B cell (primary cell): Measurements from ENCODE around the gene MGAT5. TPM values are rescaled to one million over a fixed set of nuclear protein-coding genes. Genes with fewer than 3 reads are reported as not detected.

ENCODE experiments used
- ATAC-seq: fragments of 200-7000 bp; cut with Tn5 transposase; one replicate; pipeline ENCODE4 v1.10.0; 2021; ENCODE audit warnings: low read depth, mild to moderate bottlenecking, moderate number of reproducible peaks, moderate library complexity
- CTCF ChIA-PET: fragments of 350-600 bp; sonication (Branson Sonifier 250); formaldehyde crosslinking; loops from one replicate; lab custom pipeline; 2021; ENCODE audit warnings: antibody characterized with exemption, inconsistent platforms; lab: Charles Lee
- POLR2A ChIA-PET: fragments of 350-600 bp; sonication (Branson Sonifier 250); formaldehyde crosslinking; loops from one replicate; lab custom pipeline; 2021; ENCODE audit warnings: antibody characterized with exemption; lab: Charles Lee
- DNase-seq: peaks from one replicate; pipeline ENCODE4 v3.0.0; 2013
- H2AFZ ChIP-seq: 2 replicates; pipeline ENCODE4 v1.6.1; 2012; ENCODE audit warnings: mild to moderate bottlenecking, low read depth, low read length; ENCODE audit not compliant: insufficient read depth, poor library complexity, severe bottlenecking
- H3K27ac ChIP-seq, 2 donors: 1 replicate in 1 of 2; 2 replicates in 1 of 2; pipeline ENCODE4 v1.5.1; 2012 to 2013; ENCODE audit warnings: low read length in 2 of 2, mild to moderate bottlenecking in 2 of 2, moderate library complexity in 1 of 2
- H3K27me3 ChIP-seq, 4 experiments: fragments of 200-600 bp in 1 of 4; sonication (generic) in 1 of 4; replicated peaks in 1 of 4; 1 replicate in 2 of 4; 2 replicates in 2 of 4; pipeline versions ENCODE4 v1.6.1 to v1.7.0; 2013 to 2016; ENCODE audit warnings: low read length in 3 of 4, mild to moderate bottlenecking in 2 of 4, mixed read lengths in 1 of 4, moderate library complexity in 1 of 4; ENCODE audit not compliant: insufficient read depth in 4 of 4, control insufficient read depth in 3 of 4; ENCODE audit errors: control extremely low read depth in 1 of 4
- H3K36me3 ChIP-seq, 2 experiments: replicated peaks in 1 of 2; 1 replicate in 1 of 2; 2 replicates in 1 of 2; pipeline versions ENCODE4 v1.6.1 to v1.7.1; 2013; ENCODE audit warnings: low read length in 1 of 2; ENCODE audit not compliant: insufficient read depth in 2 of 2, control insufficient read depth in 1 of 2; ENCODE audit errors: control extremely low read depth in 1 of 2, extremely low read depth in 1 of 2
- H3K4me1 ChIP-seq, 2 donors: fragments of 200-600 bp in 1 of 2; sonication (generic) in 1 of 2; 1 replicate in 1 of 2; 2 replicates in 1 of 2; pipeline versions ENCODE4 v1.5.1 to v1.6.1; 2013 to 2017; ENCODE audit warnings: low read length in 2 of 2; ENCODE audit not compliant: control insufficient read depth in 2 of 2, insufficient read depth in 2 of 2
- H3K4me2 ChIP-seq: replicated peaks from 2 replicates; pipeline ENCODE3; 2012; ENCODE audit warnings: mild to moderate bottlenecking, low read depth, low read length; ENCODE audit not compliant: poor library complexity, severe bottlenecking
- H3K4me3 ChIP-seq, 5 experiments: fragments of 200-600 bp in 1 of 5; sonication (generic) in 1 of 5; 1 replicate in 3 of 5; 2 replicates in 2 of 5; pipeline versions ENCODE4 v1.5.1 to v1.7.0; 2011 to 2016; ENCODE audit warnings: low read length in 4 of 5, mild to moderate bottlenecking in 4 of 5, low read depth in 2 of 5, control low read depth in 1 of 5, moderate library complexity in 1 of 5; ENCODE audit not compliant: insufficient read depth in 1 of 5; ENCODE audit errors: control extremely low read depth in 1 of 5, extremely low read depth in 1 of 5
- H3K79me2 ChIP-seq: fragments of 200-600 bp; sonication (generic); one replicate; pipeline ENCODE4 v1.6.0; 2016; ENCODE audit warnings: low read length; ENCODE audit not compliant: control insufficient read depth, insufficient read depth
- H3K9ac ChIP-seq: fragments of 200-600 bp; sonication (generic); 2 replicates; pipeline ENCODE4 v1.6.1; 2017; ENCODE audit warnings: mild to moderate bottlenecking, low read length, moderate library complexity
- H3K9me3 ChIP-seq, 3 donors: one replicate each; pipeline versions ENCODE4 v1.6.1 to v1.7.1; 2013; ENCODE audit warnings: low read length in 2 of 3; ENCODE audit not compliant: control insufficient read depth in 2 of 3, insufficient read depth in 1 of 3; ENCODE audit errors: control extremely low read depth in 1 of 3
- H4K20me1 ChIP-seq: 2 replicates; pipeline ENCODE4 v1.6.0; 2012; ENCODE audit warnings: mild to moderate bottlenecking, low read length; ENCODE audit not compliant: insufficient read depth, control insufficient read depth, poor library complexity, severe bottlenecking
- H3K27ac Mint-ChIP-seq: one replicate; pipeline ENCODE4 v1.8.0; 2021; ENCODE audit warnings: mixed read lengths
- H3K27me3 Mint-ChIP-seq: one replicate; pipeline ENCODE4 v1.8.0; 2021; ENCODE audit warnings: mixed read lengths
- H3K4me1 Mint-ChIP-seq: one replicate; pipeline ENCODE4 v1.8.0; 2021; ENCODE audit warnings: mixed read lengths
- H3K4me3 Mint-ChIP-seq: one replicate; pipeline ENCODE4 v1.8.0; 2021; ENCODE audit warnings: mixed read lengths
- H3K9me3 Mint-ChIP-seq: one replicate; pipeline ENCODE4 v1.8.0; 2022; ENCODE audit warnings: mixed read lengths; ENCODE audit not compliant: insufficient read depth
- EZH2 ChIP-seq: IDR thresholded peaks from 2 replicates; pipeline ENCODE4 v1.6.1; 2012; ENCODE audit warnings: borderline replicate concordance, low read depth, mild to moderate bottlenecking, moderate library complexity, low read length; ENCODE audit not compliant: insufficient read depth, poor library complexity, severe bottlenecking
- WGBS: methylation state at CpG from one replicate; pipeline ENCODE4 v1.1.5; 2013; ENCODE audit warnings: missing lambda C conversion rate; ENCODE audit not compliant: insufficient coverage; 5-methylcytosine and 5-hydroxymethylcytosine counted together
- intact Hi-C: fragments of 100-400 bp; cut with micrococcal nuclease; formaldehyde crosslinking; loops from one replicate; pipeline ENCODE4 v1.10.0; 2022
- polyA plus RNA-seq: library from polyadenylated mRNA; depleted of rRNA; stranded (reverse); fragments of >200 nt; gene quantifications from 2 replicates; pipeline ENCODE4 v1.2.3, GENCODE V29; 2012
- total RNA-seq, 2 donors: library from RNA; stranded (reverse); fragments of 120-200 nt in 1 of 2; gene quantifications; 1 replicate in 1 of 2; 2 replicates in 1 of 2; pipeline versions ENCODE4 v1.2.3 to v1.2.4, GENCODE V29; 2013 to 2022
- TF ChIP-seq, protein P1 (sequence below): fragments of 200-600 bp; IDR thresholded peaks from one replicate; pipeline ENCODE4 v1.8.0; 2022; ENCODE audit warnings: antibody characterized with exemption, mild to moderate bottlenecking

Gene MGAT5
- total and polyA plus RNA-seq, 2 donors (not counting 1 experiment from before 2014, with no cell fraction given) = 27.2 to 184 TPM

DNA sequence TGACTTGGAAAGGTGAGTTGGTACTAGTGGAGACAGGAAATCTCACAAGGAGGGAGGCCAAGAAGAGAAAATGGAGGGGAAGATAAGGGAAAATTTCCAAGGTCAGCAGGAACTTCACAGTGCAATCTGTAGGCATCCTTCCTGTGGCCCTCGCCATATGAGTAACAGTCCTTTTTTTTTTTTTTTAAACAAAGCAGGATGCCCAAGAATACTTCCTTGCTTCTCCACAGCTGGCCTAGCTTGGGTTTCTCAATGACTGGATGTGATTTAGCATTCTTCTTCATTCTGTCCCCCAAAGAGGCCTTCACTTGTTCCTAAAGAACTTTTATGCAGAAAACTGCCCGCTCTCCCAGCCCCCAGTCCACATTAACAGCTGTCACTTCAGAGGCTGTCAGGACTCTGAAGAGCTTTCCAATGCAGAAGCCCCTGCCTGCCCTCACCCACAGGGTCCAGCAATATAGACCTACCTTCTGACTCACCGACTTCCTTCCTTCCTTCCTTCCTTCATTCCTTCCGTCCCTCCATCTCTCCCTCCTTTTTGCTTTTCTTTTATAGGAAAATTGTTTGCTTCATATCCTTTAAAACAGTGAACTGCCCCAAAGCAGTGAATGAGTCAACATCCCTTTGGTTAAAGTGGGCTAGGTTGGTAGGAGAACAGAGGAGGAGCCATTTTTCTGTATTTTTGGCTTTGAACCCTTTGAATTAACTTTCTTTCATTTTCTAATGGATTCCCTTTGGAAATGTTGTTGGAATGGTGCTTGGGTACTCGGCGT lies 172.0 kb downstream of the MGAT5 start:
- Histone ChIP-seq H2AFZ (no peak overlapping the region), H3K79me2 (peaks cover 42% of the 10 kb centered on the region), H3K9ac (no peak overlapping the region), H3K27me3 (no peaks in the 10 kb centered on the region), H3K4me1 (no peaks in the 10 kb centered on the region), H3K9me3 (no peaks in the 10 kb centered on the region), H3K27ac (no peak overlapping the region), H3K4me3 (no peak overlapping the region), H4K20me1 (peaks cover 33% of the 10 kb centered on the region), H3K36me3 (peaks cover 12 to 91% of the 10 kb centered on the region in 2 experiments), H3K4me2 (no peak overlapping the region)
- Mint-ChIP-seq H3K4me3 (no peak overlapping the region), H3K9me3 (no peaks in the 10 kb centered on the region), H3K27ac (peak overlapping the region; percentile 44), H3K4me1 (no peaks in the 10 kb centered on the region), H3K27me3 (no peaks in the 10 kb centered on the region)
- ChIA-PET CTCF (interaction anchor here (1.2 to 1.6 kb wide), 3 partner anchors 10 to 541 kb away, joined by 3 to 8 read pairs (median 6); no protein-coding TSS in a partner anchor), POLR2A (no interaction called here)
- ATAC-seq = no peak
- WGBS = 94% methylated on average over 2 of the region's 6 CpGs
- no peak for DNase-seq
- intact Hi-C loops = no loop called here
- TF ChIP-seq EZH2 = no peak

DNA sequence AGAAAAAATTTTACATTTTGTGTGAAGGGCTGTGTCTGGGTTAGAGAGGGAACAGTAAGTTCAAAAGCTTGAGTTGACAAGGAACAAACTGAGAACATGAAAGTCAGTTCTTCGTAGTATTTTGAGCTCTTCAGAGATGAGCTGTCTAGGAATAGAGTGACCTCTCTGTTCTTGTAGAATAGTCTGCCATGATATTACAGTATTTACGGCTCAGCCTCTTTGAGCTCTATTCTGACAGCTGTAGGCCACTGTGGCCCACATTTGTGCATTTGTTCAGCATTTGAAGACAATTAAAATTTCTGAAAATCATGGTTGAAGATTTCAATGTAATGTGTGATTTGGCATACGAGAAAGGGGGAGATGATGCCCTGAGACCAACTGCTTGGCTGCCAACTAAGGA lies 172.8 kb downstream of the MGAT5 start:
- TF ChIP-seq, protein P1, sequence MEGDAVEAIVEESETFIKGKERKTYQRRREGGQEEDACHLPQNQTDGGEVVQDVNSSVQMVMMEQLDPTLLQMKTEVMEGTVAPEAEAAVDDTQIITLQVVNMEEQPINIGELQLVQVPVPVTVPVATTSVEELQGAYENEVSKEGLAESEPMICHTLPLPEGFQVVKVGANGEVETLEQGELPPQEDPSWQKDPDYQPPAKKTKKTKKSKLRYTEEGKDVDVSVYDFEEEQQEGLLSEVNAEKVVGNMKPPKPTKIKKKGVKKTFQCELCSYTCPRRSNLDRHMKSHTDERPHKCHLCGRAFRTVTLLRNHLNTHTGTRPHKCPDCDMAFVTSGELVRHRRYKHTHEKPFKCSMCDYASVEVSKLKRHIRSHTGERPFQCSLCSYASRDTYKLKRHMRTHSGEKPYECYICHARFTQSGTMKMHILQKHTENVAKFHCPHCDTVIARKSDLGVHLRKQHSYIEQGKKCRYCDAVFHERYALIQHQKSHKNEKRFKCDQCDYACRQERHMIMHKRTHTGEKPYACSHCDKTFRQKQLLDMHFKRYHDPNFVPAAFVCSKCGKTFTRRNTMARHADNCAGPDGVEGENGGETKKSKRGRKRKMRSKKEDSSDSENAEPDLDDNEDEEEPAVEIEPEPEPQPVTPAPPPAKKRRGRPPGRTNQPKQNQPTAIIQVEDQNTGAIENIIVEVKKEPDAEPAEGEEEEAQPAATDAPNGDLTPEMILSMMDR = no peak
- no peak for TF ChIP-seq EZH2
- H3K27me3 ChIP-seq = no peaks in the 10 kb centered on the region
- no peak overlapping the region for H3K9ac ChIP-seq
- no peak overlapping the region for H2AFZ ChIP-seq
- POLR2A ChIA-PET = no interaction called here
- H3K27me3 Mint-ChIP-seq = no peaks in the 10 kb centered on the region
- no peaks in the 10 kb centered on the region for H3K9me3 Mint-ChIP-seq
- peaks cover 12 to 96% of the 10 kb centered on the region in 2 experiments for H3K36me3 ChIP-seq
- H3K4me1 ChIP-seq = no peaks in the 10 kb centered on the region
- H3K27ac Mint-ChIP-seq = no peak overlapping the region
- no peaks in the 10 kb centered on the region for H3K4me1 Mint-ChIP-seq
- peaks cover 46% of the 10 kb centered on the region for H3K79me2 ChIP-seq
- DNase-seq = no peak
- CTCF ChIA-PET = interaction anchor here (0.7 to 1.6 kb wide), 4 partner anchors 9 to 542 kb away, joined by 3 to 8 read pairs (median 5); no protein-coding TSS in a partner anchor
- H3K4me3 ChIP-seq = no peak overlapping the region
- H3K27ac ChIP-seq = no peak overlapping the region
- no peaks in the 10 kb centered on the region for H3K9me3 ChIP-seq
- H3K4me2 ChIP-seq = no peak overlapping the region
- WGBS = 90% methylated on average over 3 of the region's 3 CpGs
- no peak overlapping the region for H3K4me3 Mint-ChIP-seq
- peaks cover 32% of the 10 kb centered on the region for H4K20me1 ChIP-seq
- intact Hi-C loops = no loop called here
- ATAC-seq = no peak
